NB4 (cell line): ENCODE results near the gene DPP9.

ENCODE experiments used
- DNase-seq: peaks from one replicate; pipeline ENCODE4 v3.0.0; 2010; ENCODE audit warnings: low read depth
- H3K4me3 ChIP-seq: one replicate; pipeline ENCODE4 v1.5.1; 2011; ENCODE audit warnings: mild to moderate bottlenecking, low read depth, low read length, moderate library complexity
- MYC ChIP-seq: IDR thresholded peaks from 2 replicates; pipeline ENCODE4 v1.6.1; 2011; ENCODE audit warnings: low read depth, low read length
- POLR2A ChIP-seq: IDR thresholded peaks from 2 replicates; pipeline ENCODE4 v1.6.1; 2011; ENCODE audit warnings: mild to moderate bottlenecking; ENCODE audit not compliant: insufficient read length; ENCODE audit errors: extremely low read depth
- TF ChIP-seq, protein P1 (sequence below): IDR thresholded peaks from 2 replicates; pipeline ENCODE4 v1.6.1; 2011; ENCODE audit warnings: low read depth, low read length
- TF ChIP-seq, protein P2 (sequence below): IDR thresholded peaks from one replicate; pipeline ENCODE4 v1.5.1; 2012; ENCODE audit warnings: low read depth, low read length

The DPP9 gene

DNA sequence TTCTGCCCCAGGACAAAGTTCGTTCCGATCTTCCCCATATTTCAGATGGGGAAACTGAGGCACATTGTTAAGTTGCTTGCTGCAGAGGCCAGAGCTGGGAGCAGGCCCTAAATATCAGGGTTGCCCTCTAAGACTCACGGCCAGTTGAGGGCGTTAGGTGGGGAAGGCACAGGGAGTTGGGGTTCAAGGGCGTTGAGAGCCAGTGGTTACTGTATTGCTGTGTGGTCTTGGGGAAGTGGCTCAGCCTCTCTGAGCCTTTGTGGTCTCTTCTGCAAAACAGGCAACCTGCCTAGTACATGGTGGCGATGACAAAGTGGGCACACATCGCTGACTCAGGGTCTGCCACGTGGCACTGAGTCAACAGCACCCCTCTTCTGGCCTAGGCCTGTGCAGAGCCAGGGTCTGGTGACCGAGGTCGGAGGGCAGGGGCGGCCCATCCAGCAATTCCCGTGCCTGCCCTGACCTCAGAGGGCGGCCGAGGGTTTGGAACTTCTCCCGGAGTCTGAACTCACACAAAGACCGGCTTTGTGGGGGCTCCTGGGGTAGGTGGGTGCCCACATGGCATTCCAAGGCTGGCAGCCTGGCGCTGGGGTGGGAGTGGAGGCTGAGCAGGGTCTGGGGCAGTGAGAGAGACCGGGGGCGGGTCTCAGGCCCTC lies 74.1 kb downstream of the DPP9 start:
- no peak for TF ChIP-seq POLR2A
- no peak for TF ChIP-seq MYC
- TF ChIP-seq, protein P1, sequence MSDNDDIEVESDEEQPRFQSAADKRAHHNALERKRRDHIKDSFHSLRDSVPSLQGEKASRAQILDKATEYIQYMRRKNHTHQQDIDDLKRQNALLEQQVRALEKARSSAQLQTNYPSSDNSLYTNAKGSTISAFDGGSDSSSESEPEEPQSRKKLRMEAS = no peak
- TF ChIP-seq, protein P2, sequence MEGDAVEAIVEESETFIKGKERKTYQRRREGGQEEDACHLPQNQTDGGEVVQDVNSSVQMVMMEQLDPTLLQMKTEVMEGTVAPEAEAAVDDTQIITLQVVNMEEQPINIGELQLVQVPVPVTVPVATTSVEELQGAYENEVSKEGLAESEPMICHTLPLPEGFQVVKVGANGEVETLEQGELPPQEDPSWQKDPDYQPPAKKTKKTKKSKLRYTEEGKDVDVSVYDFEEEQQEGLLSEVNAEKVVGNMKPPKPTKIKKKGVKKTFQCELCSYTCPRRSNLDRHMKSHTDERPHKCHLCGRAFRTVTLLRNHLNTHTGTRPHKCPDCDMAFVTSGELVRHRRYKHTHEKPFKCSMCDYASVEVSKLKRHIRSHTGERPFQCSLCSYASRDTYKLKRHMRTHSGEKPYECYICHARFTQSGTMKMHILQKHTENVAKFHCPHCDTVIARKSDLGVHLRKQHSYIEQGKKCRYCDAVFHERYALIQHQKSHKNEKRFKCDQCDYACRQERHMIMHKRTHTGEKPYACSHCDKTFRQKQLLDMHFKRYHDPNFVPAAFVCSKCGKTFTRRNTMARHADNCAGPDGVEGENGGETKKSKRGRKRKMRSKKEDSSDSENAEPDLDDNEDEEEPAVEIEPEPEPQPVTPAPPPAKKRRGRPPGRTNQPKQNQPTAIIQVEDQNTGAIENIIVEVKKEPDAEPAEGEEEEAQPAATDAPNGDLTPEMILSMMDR = no peak
- no peak for DNase-seq
- no peak overlapping the region for H3K4me3 ChIP-seq

DNA sequence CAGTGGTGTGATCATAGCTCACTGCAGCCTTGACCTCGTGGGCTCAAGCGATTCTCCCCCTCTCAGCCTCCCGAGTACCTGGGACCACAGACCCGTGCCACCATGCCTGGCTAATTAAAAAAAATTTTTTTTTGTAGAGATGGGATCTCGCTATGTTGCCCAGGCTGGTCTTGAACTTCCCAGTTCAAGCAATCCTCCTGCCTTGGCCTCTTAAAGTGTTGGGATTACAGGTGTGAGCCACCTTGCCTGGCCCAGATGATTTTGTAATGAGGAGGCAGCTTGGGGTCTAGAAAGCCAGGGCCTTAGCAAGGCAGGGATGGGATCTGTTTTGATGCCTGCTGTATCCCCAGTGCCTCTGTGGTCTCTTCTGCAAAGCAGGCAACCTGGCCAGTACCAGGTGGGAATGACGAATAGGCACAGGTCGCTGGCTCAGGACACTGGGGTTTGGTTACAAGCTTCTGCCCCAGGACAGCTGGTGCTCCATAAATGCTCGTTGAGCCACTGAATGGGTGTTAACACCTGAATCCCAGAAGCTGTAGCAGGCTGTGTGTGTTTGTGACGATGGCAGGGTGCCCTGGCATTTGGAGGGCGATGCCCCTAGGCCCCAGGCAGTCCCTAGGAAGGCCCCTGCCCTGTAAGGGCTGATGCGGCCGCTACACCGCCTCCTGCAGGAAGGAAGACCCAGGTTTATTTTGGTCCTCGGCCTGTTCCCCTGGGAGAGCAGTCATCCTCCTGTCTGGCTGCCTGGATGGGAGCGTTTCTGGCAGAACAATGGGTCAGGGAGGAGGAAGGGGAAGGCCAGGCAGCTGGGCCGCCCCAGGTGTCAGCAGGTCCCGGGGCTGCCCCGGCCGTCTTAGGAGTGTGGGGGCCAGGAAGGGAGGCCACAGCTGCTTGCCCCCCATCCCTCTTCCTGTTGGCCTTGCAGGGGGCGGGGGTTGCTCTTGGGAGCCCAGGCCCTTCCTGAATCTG lies 75.7 kb downstream of the DPP9 start:
- TF ChIP-seq POLR2A = no peak
- TF ChIP-seq, protein P2 = no peak
- TF ChIP-seq MYC = no peak
- TF ChIP-seq, protein P1 = no peak
- H3K4me3 ChIP-seq = no peak overlapping the region
- no peak for DNase-seq

DNA sequence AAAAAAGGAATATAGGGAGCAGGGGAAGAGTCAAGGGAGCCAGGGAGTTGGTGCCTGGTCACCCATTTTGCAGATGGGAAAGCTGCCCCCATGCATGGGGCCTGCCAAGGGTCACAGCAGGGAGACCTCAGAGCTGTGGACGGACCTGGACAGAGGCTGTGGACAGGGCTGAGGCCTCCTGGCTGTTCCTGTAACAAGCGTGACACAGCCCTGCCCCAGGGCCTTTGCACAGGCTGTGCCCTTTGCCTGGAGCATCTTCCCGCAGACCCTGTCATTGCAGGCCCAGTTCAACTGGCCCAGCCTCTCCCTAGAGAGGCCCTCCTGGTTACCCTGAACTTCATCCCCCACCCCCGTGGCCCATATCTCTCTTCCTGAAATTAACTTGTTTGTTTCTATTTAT lies 77.9 kb downstream of the DPP9 start:
- DNase-seq = no peak

DNA sequence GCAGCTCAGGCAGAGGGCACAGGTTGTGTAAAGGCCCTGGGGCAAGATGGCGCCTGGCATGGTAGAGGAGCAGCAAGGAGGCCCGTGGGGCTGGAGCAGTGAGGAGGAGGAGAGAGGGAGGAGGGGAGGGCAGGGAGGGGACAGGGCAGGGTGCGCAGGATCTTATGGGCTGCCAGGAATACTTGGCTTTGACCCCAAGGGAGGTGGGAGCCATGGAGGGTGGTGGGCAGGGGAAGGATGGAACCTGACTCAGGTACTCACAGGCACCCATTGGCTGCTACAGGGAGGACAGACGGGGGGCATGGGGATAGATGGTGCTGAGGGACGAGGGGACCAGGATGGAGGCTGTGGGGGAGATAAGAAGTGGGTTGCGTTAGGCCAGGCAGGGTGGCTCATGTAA lies 81.0 kb downstream of the DPP9 start:
- no peak for DNase-seq
- TF ChIP-seq POLR2A (no peak), MYC (no peak)
- TF ChIP-seq, protein P1 = no peak
- TF ChIP-seq, protein P2 = no peak
- no peak overlapping the region for H3K4me3 ChIP-seq

More for the DNA sequence above, 77.9 kb downstream of the DPP9 start:
- H3K4me3 ChIP-seq = no peak overlapping the region
- TF ChIP-seq, protein P2 = no peak
- no peak for TF ChIP-seq MYC
- TF ChIP-seq, protein P1 = no peak
- TF ChIP-seq POLR2A = no peak

DNA sequence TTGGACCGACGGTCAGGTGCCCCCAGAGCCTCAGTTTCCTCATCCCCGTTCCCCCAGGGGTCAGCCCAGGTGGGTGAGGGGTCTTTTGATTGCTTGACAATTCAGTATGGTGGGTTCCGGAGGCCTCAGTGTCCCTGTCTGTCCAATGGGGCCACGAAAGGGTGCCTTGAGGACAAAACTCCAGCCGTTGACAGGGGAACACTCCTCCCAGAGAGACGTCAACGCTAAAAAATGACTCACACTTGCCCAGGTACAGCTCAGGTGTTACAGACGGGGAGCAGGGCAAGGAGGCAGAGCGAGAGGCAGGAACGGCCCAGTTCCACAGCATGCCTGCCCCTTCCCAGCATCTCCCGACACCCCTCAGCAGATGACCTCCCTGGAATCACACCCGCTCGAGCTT lies 82.5 kb downstream of the DPP9 start:
- DNase-seq = no peak
- H3K4me3 ChIP-seq = no peak overlapping the region
- TF ChIP-seq, protein P1 = no peak
- TF ChIP-seq POLR2A (no peak), MYC (no peak)
- TF ChIP-seq, protein P2 = no peak
